HL-60/S4 (cell line): ENCODE data around the gene SPOCK1.

Experiments used
- in situ Hi-C: fragments of 300-500 bp; cut with MboI; formaldehyde crosslinking; loops from 2 replicates; pipeline ENCODE4 v1.14.3; 2022; ENCODE audit warnings: low sequenced_read_pairs

The SPOCK1 gene

DNA sequence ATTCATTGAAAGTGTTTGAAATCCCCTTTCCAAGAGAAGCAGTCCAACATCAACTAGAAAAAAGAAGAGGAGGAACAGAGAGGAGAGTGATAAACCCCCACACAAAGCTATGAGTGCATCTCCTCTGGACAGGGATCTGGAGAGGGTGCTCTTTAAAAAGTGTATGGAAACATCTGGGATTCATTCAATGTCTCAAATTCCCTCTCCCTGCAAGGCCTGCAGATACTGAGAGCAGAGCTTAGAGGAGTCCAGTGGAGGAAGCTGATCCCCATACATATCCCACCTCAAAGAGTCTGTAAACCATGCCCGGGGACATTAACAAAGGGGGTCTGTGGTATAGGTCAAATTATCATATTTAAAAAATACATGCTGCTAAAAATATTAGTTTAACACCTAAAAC is 2.2 kb downstream of the SPOCK1 start:
- in situ Hi-C loops: no loop called here

DNA sequence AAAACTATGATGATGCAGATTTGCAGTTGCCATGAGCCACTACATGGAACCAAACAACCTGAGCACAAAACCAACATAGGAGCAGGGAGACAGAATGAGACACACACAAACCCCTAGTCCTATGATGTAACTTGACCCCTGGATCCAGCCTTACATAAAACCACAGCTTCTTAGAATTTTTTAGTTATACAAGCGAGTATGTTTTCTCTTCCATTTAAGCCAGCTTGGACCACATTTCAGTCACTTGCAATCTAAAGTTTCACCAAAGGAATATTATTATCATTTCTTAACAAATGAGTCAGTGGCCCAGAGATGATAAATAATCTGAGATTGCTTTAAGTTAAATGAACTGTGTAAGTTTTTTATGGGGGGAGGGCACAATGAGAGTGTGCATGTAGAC is 6.8 kb downstream of the SPOCK1 start:
- in situ Hi-C loops: no loop called here

DNA sequence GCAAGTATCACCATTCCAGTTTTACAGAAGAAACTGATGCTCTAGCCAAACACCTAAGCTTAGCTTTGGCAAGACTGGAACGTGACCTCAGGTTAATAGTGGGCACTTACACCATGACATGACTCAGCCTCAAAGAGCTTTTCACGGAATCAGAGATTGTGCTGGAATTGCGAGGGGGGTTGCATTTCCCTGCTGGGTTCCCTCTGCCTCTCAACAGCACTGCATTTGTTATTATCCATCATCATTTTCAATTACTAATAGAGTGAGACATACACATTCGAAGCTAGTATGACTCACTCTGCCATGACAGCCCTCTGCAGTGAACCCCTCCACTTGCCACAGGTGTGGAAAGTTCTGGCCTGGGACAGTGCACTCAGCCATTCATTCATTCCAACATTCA is 8.0 kb downstream of the SPOCK1 start:
- in situ Hi-C loops: no loop called here

DNA sequence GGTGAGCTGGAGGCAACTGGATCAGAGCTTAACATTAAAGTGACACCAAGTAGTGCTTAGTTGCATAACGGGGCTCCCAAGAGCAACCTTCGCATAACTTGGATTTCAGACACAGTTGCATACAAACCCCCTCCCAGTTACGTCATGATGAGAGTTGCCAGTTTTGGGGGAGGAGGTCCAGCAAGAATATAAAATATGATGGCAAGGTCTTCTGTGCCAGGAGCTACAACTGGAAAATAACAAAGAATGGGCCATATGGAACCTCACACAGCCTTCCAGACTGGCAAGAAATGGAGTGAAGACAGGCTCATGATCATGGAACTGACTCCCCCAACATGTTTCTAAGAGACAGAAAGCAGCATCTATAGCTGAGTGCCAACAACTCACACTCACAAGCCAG is 8.5 kb downstream of the SPOCK1 start:
- in situ Hi-C loops: no loop called here

DNA sequence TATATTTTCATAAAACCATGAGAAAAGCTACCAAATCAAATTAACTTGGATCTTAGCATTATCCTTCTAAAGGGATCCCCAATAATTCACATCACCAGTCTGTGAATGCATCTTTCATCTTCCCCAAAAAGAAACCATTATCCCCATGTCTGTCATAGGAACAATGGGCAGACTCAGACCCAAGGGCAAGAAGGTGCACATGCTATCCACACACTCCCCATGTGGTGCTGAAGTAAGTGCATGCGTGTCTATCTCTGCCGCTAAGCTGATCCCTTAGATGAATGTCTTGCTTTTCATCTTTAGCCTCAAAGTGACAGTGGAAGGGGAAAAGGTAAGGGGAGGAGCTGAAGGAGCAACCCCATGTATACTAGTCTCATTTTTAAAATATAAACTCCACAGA is 10.2 kb downstream of the SPOCK1 start:
- in situ Hi-C loops: no loop called here

DNA sequence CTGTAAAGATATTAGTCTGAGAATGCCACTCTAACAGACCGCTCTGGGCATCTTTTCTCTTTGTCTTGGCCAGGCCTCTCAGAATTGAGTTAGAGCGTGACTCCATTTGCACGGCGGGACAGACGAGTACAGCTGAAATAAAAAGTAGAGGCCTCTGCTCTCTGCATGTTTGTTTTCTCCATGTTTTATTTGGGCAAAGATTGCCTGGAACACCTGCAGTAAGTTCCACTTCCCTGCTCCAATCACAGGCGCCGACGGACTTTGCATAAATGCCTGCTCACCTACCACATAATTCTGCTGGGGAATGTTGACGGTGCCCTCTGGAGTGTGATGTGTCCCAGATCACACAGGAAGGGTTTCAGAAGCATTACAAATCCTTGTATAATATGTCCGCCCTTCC is 10.6 kb downstream of the SPOCK1 start:
- in situ Hi-C loops: no loop called here

DNA sequence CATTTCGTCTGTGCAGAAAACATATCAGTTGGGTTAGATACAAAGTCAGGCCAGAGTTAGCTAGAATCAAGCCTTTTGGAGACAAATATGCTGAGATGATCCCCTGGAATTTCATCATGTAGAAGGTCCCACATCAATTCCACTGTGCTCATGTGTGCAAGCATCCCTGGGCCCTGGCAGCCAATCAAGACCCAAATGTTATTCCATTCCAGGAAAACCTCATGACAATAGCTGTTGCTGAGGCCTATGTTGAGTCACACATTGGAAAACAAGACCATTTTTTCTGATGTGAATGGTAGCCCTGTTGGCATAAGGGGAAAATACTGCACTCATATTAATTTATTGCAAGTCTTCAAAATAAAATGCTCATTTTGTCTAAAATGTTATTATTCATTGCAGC is 11.5 kb downstream of the SPOCK1 start:
- in situ Hi-C loops: no loop called here

DNA sequence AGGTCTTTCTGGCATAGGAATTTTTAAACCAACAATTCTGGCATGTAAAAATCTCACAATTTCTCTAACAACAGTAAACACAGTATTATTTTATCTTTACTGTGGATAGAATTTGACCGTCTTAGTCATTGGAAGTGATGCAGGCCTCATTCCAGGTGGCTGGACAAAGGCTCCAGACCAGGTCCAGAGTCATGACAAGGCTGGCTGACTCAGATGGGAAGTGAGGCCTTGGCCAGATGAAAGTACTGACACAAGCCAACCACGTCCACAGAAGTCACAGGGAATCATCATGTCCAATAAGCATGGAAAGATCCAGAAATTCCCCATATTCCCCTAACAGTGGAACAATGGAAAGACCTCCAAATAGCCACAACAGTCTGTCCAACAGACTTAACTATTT is 12.4 kb downstream of the SPOCK1 start:
- in situ Hi-C loops: no loop called here

DNA sequence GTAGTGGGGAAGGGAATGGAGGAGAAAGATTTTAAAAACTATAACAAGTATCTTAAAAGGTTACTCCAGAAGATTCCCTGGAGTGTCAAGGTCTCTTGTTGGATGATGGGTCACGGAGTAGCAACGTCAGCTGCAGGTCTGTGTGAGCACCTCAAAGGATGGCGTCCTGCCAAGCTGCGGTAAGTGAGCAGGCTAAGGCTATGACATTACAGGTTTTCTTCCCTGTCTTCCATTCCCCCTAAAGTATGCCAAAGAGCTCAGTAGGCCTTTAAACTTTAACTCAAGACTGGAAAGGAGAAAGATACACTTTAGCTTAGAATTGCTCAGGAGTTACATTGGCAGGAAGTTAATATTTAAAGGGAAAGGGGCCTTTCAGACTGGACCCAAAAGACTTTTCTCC is 17.5 kb downstream of the SPOCK1 start:
- in situ Hi-C loops: no loop called here

DNA sequence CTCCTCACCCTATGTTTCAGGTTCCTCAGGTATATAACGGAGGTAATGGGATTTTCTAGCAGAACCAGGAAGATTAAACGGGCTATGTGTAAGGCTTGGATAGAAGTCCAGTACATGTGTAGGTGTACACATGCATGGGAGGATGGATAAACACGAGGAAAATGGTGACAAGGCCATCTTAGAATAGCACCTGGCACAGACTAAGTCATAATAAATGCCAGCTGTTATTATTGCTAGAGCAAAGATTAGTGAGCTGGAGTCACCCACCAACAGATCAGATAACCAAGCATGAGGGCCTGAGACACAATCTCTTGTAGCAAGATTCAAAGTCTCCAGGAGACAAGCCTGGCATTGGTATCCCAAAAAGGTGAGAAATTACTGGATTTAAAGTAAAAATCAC is 21.1 kb downstream of the SPOCK1 start:
- in situ Hi-C loops: no loop called here

DNA sequence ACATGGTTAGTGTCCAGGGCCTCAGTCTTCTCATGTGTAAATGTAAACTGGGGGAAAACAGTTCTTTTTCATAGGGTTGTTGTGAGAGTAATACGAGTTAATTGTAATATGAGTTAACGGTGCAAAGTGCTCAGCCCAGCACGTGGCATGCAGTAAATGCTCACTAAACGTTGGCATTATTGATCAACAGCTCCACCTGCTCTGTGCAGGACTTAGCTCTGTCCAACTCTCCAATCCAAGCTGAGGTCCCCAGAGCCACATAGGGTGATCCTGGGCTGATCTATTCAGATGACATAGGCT is 28.3 kb downstream of the SPOCK1 start:
- in situ Hi-C loops: no loop called here

DNA sequence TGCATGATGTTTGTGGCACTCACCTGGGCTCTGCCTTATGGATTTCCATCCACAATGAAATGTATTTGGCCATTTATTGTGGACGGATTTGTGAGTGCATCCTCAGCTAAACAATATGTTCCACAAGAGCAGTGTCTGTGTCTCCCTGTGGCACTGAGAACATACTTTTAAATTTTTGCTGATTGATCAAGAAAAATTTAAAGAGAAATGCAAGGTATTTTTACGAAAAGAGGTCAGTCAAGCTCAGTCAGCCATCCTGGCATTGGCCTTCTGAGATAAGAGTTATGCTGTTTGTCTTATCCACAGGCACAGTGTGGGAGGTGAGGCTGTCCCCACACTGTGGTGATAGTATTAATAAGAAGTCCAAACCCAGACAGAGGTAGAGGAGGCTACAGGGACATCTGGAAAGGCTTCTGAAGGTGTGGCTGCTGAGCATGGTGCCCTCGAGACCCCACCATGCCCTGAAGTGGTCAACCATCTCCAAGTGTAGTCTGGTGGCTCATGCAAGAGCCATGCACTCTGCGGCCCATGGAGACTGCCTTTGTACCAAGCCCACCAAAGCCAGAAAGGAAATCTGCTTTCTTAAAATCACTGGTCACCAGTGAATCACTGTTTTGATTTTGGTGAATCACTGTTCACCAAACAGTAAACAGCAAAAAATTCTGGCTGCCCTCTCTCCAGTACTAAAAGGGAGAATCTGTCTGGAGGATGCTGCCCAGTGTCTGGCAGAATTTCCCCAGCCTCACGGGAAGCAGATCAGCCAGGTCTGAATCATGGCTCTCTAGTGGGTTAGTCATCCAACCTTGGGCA is 28.8 kb downstream of the SPOCK1 start:
- in situ Hi-C loops: no loop called here

DNA sequence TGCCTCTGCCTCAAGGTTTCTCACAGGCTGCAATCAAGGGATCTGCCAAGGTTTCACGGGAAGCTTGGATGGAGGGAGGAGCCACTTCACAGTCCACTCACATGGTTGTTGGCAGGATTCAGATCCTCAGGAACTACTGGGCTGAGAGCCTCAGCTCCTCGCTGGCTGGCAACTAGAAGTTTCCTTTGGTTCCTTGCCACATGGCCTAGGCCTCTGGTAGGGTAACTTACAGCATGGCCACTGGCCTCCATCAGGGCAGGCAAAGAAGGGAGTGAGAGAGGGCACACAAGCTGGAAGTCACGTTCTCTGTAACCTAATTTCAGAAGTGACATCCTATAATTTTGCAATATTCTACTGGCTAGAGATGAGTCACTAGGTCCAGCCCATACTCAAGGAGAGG is 32.2 kb downstream of the SPOCK1 start:
- in situ Hi-C loops: no loop called here

DNA sequence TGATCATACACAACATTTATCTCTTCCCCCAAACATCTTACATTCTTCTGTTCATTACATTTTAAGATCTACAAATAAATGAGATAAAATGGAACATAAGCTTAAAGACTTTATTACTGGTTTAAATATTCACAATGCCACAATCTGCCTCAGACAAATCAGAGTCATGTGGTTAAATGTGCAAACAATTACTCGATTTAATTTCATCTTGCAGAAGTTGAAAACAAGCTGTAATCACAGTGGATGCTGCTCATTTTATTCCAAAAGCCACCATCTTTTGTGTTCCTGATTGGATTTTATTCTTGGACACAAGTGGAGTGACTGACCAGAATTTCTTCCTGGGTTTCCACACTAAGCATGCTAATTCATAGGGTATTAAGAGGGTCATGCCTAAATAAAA is 33.2 kb downstream of the SPOCK1 start:
- in situ Hi-C loops: no loop called here

DNA sequence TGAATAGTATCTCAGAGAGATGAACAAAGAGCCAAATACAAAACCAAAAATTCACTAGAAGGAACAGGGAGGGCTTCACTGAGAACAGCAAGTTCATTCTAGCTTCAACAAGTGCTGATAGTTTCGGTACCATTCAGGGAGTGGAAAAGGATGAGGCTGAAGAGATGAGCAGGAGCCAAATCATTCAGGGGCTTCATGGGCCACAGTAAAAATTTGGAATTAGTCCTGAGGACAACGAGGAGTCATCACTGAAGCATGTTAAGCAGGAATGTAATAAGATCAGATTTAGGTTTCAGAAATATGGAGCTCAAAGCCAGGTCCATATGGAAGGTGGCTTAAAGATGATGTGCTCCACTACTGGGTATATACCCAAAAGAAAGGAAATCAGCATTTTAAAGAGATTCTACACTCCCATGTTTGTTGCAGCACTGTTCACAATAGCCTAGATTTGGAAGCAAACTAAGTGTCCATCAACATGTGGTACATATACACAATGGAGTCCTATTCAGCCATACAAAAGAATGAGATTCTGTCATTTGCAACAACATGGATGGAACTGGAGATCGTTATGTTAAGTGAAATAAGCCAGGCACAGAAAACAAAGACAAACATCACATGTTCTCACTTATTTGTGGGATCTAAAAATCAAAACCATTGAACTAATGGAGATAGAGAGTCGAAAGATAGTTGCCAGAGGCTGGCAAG is 36.2 kb downstream of the SPOCK1 start:
- in situ Hi-C loops: no loop called here

DNA sequence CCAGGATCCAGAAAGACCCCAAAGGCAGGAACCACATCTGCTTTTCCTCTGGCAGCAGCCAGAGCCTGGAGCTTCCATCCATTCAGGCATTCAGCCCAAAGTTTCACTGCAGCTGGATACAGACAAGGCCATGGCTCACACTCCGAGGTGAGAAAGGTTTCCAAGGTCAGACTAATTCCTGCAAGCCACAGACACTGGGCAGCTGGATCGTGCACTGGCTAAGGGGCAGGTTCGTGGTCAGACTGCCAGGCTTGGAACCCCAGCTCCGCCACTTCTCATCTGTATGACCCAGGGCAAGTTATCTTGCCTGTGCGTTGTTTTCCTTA is 36.9 kb downstream of the SPOCK1 start:
- in situ Hi-C loops: no loop called here

DNA sequence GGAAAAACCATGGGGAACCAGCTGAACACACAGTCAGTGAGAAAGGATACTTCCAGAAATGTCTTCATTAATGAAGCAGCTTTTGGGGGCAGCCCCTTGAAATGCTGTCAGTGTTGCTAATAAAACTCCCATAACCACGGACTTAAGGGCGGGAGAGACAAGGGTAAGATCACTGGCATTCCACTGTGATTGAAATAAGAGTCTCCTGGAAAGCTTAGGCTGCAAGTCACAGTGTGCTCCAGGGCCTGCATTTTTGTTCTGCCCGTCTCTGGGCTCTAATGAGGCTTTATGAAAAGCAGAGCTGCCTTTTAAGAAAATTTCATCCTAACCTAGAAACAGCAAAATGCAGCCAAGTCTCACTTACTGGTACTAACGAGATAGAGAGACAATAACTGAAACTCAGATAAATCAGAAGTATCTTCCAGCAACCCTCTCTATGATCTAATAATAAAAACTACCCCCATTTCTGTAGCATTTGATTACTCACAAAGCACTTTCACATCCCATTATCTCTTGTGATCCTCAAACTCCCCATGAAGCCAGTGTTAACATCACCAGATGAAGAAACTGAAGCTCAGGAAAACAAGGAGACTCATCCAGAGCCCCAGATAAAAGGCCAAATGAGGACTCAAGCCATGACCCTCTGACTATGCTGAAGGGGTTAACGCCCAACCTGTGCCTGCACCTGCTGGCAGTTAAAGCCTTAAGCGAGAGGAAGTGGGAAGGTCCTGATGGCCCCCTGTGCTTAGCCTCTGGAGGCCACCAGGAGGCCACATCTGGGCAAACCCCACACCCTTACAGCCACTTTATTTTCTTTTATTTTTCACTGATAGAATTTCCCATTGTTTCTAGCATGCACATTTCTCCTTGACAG is 37.5 kb downstream of the SPOCK1 start:
- in situ Hi-C loops: no loop called here

DNA sequence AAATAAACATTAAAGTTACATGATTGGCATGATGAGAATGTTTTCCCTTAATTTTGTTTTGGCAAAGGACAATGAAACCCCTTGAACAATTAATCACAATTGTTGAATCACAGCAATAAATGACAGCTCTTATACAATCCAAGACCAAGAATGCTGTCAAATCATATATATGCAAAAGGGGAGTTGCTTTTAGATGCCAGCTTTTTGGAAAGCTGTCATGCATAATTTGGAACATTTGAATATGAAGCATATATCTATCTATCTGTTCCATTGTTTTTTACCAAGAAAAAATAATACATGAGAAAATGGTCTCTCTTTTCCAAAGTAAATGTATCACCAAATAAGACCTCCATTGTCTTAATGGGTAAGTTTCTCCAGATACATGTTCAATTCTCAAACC is 44.5 kb downstream of the SPOCK1 start:
- in situ Hi-C loops: no loop called here

DNA sequence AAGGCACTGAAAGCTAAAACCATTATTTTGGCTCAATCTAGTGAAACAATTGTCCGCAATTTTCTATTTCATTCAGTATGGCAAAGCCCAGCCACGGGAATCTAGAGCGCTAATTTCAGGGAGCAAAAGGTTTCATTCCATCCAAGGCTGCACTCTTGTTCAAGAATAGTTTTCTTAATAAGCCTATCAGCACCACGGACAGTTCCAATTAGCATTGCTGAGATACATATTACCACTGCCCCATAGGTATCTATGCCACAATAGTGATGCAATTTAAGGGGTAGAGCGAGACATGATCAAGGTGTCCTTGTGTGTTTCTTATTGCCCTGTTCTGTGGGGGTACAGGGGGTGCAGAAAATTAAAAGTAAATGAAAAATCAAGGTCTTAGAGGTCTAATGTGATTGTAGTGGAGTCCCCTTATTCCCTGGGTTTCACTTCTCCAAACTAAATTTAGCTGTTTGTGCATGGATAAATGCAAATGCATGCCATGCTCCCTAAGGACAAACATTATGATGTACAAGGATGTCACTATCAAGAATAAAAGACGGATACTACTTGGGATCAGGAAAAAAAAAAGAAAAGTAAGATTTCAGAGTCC is 45.5 kb downstream of the SPOCK1 start:
- in situ Hi-C loops: no loop called here

DNA sequence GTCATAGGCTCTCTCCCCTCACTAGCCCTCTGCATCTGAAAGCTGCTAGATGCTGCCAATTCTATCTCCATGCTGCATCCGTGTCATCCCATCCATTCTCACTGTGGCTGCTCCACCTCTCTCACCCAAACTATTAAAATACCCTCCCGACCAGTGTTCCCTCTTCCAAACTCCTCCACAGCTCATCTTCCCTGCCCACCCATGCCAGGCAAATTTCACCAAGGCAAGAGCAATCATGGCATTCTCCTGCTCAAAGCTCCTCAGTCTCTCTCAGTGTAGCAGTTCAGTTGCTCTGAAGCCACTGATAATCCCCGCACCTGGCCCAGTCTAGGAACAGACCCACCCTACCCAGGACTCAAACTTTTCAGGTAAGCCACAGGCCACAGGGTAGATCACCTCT is 48.4 kb downstream of the SPOCK1 start:
- in situ Hi-C loops: no loop called here

DNA sequence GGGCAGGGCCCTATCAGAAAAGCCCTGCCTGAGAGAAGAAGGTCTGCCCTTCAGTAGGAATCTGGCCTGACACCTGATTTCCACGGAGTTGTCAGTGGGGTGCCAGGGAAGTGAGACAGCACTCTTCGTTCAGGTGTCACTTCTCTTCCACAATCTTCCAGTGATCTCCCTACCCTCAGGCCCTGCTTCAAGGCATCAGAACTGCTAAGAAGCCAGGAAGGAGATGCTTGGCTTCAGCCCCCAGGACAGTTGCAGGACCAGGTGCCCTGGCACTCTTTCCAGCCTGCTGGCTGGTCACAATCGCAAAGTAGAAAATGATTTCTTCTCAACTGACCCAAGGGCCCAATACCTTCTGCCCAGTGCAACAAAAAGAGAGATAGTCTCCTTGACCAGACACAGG is 50.3 kb downstream of the SPOCK1 start:
- in situ Hi-C loops: no loop called here

DNA sequence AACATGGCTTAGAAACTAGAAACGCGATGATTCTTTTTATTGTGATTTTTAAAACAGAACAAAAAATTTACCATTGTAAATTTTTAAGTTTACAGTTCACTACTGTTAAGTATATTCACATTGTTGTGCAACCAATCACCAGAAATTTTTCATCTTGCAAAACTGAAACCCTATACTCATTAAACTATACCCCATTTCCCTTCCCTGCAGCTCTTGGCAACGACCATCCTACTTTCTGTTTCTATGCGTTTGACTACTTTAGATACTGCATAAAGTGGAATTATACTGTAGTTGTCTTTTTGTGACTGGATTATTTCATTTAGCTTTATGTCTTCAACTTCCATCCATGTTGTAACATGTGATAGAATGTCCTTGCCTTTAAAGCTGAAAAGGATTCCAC is 52.5 kb downstream of the SPOCK1 start:
- in situ Hi-C loops: no loop called here
